Activated CD4-positive, alpha-beta T cell treated with anti-CD3 and anti-CD28 coated beads, Interleukin-2, amount 50 U/mL, for 24 hours (primary cell): ENCODE measurements around the gene SLC17A3.
A peak's percentile ranks its signal among the peaks of the same experiment; 100 is the strongest.

Experiments used
- DNase-seq, 2 donors: peaks; one replicate each; pipeline ENCODE4 v3.0.0-alpha.2; 2020; ENCODE audit warnings: low read depth in 1 of 2, low spot score in 1 of 2

SLC17A3 gene

GRCh38 chr6:25892877-25893276, 18.8 kb upstream of the SLC17A3 start:
- DNase-seq: no peak

- peak in 1 of 2 donors; percentile 9 for DNase-seq
Observed at GRCh38 chr6:25889877-25890853, 16.1 kb upstream of the SLC17A3 start.

DNA sequence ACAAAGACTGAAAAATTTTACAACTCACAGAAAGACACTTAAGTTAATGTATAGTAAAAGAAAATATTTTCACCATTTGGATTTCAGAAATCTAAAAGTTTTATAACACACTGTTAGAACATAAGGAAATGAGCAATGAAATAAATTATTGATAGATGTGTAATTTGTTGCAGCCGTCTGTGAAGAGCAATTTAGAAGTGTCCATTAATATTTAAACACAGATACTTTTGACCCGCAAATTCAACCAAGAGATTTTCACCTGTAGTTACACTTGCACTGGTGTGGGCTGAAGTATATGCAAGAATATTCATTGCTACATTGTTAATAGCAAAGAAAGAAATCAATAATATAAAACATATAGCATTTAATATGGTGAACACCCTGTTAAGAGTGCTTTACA, 14.6 kb upstream of the SLC17A3 start:
- no peak for DNase-seq

GRCh38 chr6:25886066-25886465, 12.0 kb upstream of the SLC17A3 start:
- no peak for DNase-seq

- no peak for DNase-seq
Observed at GRCh38 chr6:25883991-25884390, 9.9 kb upstream of the SLC17A3 start.

DNA sequence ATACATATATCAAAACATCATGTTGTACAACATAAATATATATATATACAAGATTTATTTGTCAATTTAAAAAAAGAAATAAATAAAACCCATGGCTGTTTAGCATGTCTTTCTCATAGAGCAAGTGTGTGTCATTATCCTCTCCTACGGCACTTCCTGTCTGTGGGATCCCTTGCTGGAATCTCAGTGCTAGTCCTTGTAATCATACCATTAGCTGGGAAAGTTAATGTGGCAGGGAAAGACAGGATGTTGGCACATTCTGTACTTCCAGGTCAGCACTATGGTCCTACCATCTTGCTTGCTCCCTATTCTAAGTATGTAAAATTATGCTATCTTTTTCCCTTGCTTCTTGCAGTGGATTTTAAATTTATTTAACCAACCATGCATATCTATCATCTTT, 9.5 kb upstream of the SLC17A3 start:
- DNase-seq: no peak

- peak in 1 of 2 donors; percentile 2 for DNase-seq
Observed at GRCh38 chr6:25882051-25882496, 8.0 kb upstream of the SLC17A3 start.

DNA sequence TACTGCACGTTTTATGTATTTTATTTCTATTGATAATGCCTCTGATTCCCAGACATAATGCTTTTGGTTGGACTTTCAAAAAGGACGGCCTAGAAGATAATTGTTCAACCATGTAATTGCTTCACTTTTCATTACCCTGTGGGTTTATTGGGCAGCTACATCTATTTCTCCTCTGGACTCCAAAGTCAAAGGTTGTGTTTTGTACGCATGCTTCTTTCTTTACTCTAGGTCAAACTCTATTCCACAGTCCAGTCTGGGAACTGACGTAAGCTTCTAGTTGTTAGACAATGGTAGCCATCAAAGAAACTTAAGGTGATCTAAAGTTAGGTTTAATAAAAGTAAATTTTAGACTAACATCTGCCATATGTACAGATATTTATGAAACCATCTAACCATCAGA, 6.6 kb upstream of the SLC17A3 start:
- no peak for DNase-seq

DNA sequence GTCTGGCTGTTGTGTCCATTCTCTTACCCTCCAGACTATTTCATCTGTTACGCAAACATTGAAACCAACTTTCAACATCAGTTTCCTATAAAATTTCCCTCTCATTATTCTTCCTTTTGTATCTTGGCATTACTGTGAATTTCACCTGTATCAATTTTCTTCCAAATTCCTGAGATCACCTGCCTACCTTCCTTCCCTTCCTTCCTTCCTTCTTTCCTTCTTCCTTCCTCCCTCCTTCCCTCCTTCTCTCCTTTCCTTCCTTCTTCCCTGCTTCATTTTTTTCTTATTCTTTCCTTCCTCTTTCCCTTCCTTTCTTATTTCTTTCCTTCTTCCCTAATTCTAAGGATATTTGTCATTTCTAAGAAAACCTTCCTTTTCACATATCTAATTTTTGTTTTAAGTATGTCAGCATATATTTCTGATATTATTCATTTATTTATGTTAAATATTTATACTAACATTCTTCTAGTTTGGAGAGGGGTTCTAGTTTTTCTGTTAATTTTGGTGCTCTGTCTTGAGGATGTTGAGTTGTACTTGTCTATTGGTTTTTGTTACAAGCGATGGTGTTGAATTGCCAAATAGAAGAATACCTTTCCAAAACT, 4.8 kb upstream of the SLC17A3 start:
- no peak for DNase-seq

DNA sequence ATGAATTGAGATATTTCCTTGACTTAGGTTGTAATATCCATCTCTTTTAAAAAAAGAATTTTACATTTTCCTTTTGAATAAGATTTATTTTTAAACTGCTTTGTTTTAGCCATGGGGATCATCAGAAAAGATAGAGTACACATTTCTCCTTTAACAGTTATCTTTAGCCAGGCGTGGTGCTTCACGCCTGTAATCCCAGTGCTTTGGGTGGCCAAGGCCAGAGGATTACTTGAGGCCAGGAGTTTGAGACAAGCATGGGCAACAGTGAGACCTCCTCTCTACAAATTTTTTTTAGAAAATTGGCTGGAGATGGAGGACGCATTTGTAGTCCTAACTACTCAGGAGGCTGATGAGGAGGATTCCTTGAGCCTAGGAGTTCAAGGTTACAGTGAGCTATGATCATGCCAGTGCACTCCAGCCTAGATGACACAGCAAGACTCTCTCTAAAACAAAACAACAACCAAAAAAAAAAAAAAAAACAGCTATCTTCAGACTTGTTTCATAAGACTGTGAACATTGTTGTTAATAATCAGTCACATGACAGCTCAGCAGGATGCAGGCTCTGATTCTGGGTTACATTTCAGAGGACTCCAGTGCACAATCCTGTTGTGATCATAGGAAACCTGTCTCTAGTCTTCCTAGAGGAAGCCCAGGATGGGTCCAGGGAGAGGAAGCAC, 2.0 kb upstream of the SLC17A3 start:
- DNase-seq: no peak

- no peak for DNase-seq
Observed at GRCh38 chr6:25875563-25875905, 1.5 kb upstream of the SLC17A3 start.

DNA sequence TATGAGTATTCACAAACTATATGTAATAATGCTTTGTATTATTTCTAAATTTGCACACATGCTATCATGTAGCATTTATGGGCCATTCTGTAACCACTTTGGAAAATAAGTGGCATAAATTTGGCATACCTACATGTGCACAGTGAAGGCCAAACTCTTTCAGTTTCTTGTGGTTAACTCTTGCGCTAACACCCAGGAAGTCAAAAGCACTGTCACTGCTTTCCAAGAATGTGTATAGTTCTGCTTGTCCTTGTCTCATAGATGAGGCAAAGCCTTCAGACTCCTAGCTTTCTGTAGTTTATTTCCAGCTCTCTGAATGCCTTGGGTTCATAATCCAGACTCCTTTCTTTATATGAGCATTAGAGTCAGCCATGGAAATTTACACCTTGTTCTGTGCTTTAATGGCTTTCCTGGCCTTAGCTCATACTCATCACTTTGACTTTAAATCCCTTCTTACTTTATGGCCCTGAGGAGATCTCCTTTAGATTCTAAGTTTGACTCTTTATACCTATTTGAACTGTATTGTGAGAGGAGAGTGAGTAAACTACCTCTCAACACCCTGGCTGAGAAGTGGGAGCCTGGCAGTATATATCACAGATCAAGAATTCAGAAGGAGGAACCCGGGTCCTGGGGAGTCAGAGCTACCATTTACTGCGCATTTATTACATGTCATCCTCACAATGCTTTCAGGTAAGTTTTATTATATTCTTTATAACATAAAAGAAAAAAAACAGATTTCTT, 949 bp upstream of the SLC17A3 start:
- no peak for DNase-seq

- DNase-seq: no peak
Observed at GRCh38 chr6:25872814-25873213, 1.2 kb downstream of the SLC17A3 start.

- DNase-seq: no peak
Observed at GRCh38 chr6:25869840-25870239, 4.2 kb downstream of the SLC17A3 start.

DNA sequence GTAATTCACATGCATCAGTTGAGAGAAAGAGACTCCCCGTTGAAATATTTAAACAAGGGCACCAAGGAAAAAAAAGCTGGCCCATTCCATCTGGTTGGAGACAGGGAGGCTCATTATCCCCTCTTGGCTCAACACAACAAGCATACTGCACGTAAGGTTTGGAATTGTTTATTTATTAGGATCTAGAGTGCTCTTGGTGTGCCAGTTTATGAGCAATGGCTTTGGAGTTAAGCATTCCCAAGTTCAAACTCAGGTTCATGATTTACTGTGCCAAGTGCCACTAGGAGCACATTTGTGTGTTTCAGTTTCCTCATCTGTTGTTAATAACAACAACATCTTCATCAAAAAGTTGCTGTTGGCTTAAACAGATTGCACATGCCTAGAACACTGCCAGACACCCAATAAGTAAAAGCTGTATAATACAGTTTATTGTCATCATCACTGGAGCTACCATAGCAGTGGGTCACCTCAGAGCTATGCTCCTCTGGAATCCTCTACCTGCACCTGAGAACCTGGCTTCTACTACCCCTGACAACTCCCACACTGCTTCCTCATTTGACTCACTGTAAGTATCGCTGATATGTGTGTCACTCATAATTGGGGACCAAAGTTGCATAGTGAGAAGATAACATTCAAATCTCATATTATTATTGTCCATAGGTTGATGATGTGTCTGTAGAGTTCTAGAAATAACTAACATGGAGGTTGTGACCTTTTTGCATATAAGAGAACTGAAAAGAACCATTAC, 5.4 kb downstream of the SLC17A3 start:
- no peak for DNase-seq

DNA sequence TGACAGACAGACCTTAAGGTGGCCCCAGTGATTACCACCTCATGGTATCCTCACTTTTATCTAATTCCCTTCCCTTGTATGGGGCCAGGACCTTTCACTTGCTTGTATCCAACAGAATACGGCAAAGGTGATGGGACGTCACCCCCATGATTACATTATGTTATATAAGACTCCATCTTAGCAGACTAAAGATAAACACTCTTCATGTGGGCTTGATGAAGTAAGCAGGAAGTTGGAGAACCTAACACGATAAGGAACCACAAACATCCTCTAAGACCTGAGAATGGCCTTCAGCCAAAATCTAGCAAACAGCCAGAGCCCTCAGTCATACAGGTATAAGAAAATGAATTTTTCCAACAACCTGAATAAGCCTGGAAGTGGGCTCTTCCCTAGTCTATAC, 8.0 kb downstream of the SLC17A3 start:
- no peak for DNase-seq

GRCh38 chr6:25863360-25863759, 10.7 kb downstream of the SLC17A3 start:
- no peak for DNase-seq

GRCh38 chr6:25862199-25862598, 11.8 kb downstream of the SLC17A3 start:
- DNase-seq: no peak

DNA sequence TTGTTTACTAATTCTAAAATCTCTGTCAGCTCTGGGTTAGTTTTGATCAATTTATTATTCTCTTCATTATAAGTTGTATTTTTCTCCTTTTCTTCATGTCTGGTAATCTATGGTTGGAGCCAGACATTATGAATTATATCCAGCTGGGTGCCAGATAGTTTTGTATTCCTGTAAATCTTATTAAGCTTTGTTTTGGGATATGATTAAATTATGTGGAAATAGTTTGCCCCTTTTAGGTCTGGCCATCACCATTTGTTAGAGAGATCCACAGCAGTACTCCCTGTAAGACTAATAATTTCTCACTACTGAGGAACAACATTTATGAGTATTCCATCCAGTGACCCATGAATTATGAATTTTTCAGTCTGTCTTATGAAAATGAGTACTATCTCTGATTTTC, 21.3 kb downstream of the SLC17A3 start:
- no peak for DNase-seq

DNA sequence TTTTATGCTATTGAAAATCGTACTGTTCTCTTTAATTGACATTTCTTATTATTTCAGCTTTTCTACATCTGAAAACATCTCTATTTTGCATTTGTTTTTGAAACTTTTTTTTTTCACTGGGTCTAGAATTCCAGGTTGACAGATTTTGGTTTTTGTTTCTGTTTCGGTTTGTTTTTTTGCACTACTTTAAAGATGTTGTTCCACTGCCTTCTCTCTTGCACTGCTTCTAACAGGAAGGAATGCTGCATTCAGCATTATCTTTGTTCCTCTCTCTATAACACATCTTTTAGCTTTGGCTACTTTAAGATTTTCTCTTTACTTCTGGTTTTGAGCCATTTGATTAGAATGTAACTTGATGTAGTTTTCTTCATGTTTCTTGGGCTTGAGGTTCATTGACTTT, 22.1 kb downstream of the SLC17A3 start:
- DNase-seq: no peak

GRCh38 chr6:25844518-25844917, 29.5 kb downstream of the SLC17A3 start:
- DNase-seq: no peak
